ENCODE data around the gene RCAN2.

The RCAN2 gene

GRCh38 chr6:46325561-46326530, 165.4 kb downstream of the RCAN2 start:
- no peak for DNase-seq (ENCODE audit: low read depth in 1 of 2, low spot score in 1 of 2)

DNA sequence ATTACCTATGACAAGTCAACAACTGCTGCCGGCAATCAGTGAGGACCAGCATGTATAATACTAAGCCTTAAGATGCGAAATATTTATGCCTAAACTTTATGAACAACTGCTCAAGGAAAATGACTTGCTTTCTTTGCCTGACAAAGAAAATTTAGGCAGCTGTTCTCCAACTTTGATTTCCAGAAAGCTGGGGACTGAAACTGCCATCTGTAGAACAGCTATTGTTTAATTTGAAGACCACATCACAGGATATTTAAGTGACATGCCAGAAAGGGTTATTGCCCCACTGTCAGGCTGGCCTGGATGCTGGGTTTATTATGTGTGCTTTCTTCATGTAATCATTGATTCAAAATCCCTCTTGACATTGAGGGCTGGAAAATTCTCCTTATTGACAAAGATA, 166.5 kb downstream of the RCAN2 start:
- DNase-seq (ENCODE audit: low read depth in 1 of 2, low spot score in 1 of 2): no peak
- in situ Hi-C loops (cut with HindIII; ENCODE audit: low pct_unique_long_range_greater_than_20kb, low sequenced_read_pairs): no loop called here
- TF ChIP-seq JUND (IDR thresholded peaks at IDR 0.05; ENCODE audit: low read depth): no peak

More at GRCh38 chr6:46325561-46326530, 165.4 kb downstream of the RCAN2 start:
- in situ Hi-C loops (cut with HindIII; ENCODE audit: low pct_unique_long_range_greater_than_20kb, low sequenced_read_pairs): no loop called here
- TF ChIP-seq JUND (IDR thresholded peaks at IDR 0.05; ENCODE audit: low read depth): no peak

DNA sequence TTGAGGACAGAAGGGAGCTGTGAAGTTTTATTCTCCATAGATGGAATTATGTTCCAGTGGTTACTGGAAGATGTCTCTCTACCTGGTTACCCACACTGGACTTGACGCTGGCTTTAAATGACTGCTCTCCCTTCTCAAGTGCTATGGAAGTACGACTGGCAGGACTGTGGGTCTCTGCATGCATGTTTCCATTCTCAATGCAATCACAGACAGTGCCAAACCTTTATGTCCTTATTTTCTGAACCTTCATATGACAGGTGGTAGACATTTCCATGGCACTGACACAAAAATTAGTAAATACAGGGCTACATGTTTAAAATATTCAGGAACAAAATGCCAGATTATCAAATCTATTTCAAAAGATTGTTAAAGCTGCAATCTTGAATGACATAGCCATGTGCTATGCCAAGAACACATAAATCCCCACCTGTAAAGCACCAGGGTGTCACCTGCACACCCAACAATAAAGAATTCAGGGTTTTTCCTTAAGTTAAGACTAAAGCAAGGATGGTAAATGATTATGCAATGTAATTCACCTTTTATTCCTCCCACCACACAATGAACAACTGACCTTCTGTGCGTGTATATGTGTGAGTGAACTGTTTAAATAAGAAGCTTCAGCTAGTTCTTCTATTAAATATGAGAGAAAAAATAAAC, 167.2 kb downstream of the RCAN2 start:
- in situ Hi-C loops (cut with HindIII; ENCODE audit: low pct_unique_long_range_greater_than_20kb, low sequenced_read_pairs): no loop called here
- DNase-seq (ENCODE audit: low read depth in 1 of 2, low spot score in 1 of 2): no peak
- no peak for TF ChIP-seq JUND (IDR thresholded peaks at IDR 0.05; ENCODE audit: low read depth)

- TF ChIP-seq JUND (IDR thresholded peaks at IDR 0.05; ENCODE audit: low read depth): no peak
- in situ Hi-C loops (cut with HindIII; ENCODE audit: low pct_unique_long_range_greater_than_20kb, low sequenced_read_pairs): no loop called here
- DNase-seq (ENCODE audit: low read depth in 1 of 2, low spot score in 1 of 2): no peak
Measured at GRCh38 chr6:46323312-46323965, 167.8 kb downstream of the RCAN2 start.

- no peak for DNase-seq (ENCODE audit: low read depth in 1 of 2, low spot score in 1 of 2)
- in situ Hi-C loops (cut with HindIII; ENCODE audit: low pct_unique_long_range_greater_than_20kb, low sequenced_read_pairs): no loop called here
- no peak for TF ChIP-seq JUND (IDR thresholded peaks at IDR 0.05; ENCODE audit: low read depth)
Measured at GRCh38 chr6:46320505-46320904, 170.7 kb downstream of the RCAN2 start.

GRCh38 chr6:46315589-46315988, 175.7 kb downstream of the RCAN2 start:
- TF ChIP-seq JUND (IDR thresholded peaks at IDR 0.05; ENCODE audit: low read depth): no peak
- in situ Hi-C loops (cut with HindIII; ENCODE audit: low pct_unique_long_range_greater_than_20kb, low sequenced_read_pairs): no loop called here
- DNase-seq (ENCODE audit: low read depth in 1 of 2, low spot score in 1 of 2): no peak

DNA sequence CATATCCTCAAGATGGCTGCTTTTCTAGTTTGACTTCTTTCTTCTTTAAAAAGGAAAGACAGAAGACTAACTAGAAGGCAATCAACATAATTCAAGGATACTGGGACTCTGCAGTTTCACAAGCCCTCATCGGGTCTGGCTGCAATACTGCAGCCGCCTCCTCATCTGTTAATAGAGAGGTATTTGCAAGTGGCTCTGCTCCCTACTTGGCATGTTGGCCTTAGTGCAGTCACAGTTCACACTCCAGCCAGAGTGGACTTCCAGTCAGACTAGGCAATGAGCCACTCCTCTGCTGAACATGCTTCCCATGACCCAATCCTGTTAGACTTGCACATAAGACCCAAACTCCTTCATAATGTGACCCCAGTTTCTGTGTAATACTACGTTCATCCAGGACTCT, 178.6 kb downstream of the RCAN2 start:
- DNase-seq (ENCODE audit: low read depth in 1 of 2, low spot score in 1 of 2): no peak

GRCh38 chr6:46310196-46310595, 181.1 kb downstream of the RCAN2 start:
- in situ Hi-C loops (cut with HindIII; ENCODE audit: low pct_unique_long_range_greater_than_20kb, low sequenced_read_pairs): no loop called here
- no peak for DNase-seq (ENCODE audit: low read depth in 1 of 2, low spot score in 1 of 2)
- no peak for TF ChIP-seq JUND (IDR thresholded peaks at IDR 0.05; ENCODE audit: low read depth)

More for the DNA sequence above, 178.6 kb downstream of the RCAN2 start:
- no peak for TF ChIP-seq JUND (IDR thresholded peaks at IDR 0.05; ENCODE audit: low read depth)
- in situ Hi-C loops (cut with HindIII; ENCODE audit: low pct_unique_long_range_greater_than_20kb, low sequenced_read_pairs): no loop called here

DNA sequence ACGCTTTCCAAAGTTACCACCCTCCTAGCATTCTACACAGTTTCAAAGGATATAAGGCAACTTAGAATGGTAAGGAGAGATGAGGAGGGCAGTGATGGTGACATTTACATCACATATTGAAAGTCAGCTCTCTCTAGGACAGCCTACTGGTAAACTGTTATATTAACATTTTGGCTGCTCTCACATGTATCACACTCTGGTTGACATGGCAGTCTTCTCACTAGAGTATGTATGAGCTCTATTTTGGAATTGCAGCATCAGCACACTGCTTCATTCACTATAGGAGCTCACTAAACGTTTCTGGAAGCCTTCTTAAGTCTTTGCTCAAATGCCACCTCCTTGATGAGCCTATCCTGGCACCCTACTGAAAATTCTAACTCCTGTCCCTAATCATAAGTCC, 184.8 kb downstream of the RCAN2 start:
- no peak for DNase-seq (ENCODE audit: low read depth in 1 of 2, low spot score in 1 of 2)
- TF ChIP-seq JUND (IDR thresholded peaks at IDR 0.05; ENCODE audit: low read depth): no peak
- in situ Hi-C loops (cut with HindIII; ENCODE audit: low pct_unique_long_range_greater_than_20kb, low sequenced_read_pairs): no loop called here

DNA sequence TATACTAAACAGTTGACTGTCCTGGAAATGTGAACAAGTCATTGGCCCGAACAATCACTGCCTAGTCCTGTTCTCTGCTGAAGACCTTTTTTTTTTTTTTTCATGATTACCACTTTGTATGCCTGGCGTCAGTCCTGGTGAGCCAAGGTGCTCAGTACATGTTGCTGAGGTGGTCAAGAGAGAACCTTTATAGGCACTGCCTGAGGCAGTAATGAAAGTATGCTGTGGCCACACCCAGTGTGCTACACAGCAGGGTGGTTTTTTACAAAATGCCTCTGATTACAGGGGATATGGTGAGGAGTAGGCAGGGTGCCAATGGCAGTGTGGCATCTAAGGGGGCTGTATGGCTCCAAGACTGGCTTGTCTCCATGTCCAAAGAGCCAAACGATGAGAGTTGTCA, 185.4 kb downstream of the RCAN2 start:
- TF ChIP-seq JUND (IDR thresholded peaks at IDR 0.05; ENCODE audit: low read depth): no peak
- in situ Hi-C loops (cut with HindIII; ENCODE audit: low pct_unique_long_range_greater_than_20kb, low sequenced_read_pairs): no loop called here
- no peak for DNase-seq (ENCODE audit: low read depth in 1 of 2, low spot score in 1 of 2)

DNA sequence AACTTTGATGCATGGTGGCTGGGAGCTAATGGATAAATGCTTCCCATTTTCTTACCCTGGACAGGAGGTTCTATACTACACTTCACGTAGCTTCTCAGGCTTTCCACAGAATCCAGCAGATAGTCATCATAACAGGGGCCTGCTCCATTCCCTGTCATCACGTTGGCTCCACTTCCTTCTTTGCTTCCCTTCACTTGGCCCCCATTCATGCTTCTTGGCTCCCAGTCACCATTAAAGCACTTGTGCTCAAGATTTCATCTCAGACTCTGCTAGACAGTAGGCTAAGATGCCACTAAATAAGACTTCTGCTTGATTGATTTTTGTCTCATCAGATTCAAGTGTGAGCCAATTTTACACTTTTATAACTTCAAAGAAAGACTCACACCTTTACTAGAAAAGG, 186.0 kb downstream of the RCAN2 start:
- DNase-seq (ENCODE audit: low read depth in 1 of 2, low spot score in 1 of 2): no peak
- TF ChIP-seq JUND (IDR thresholded peaks at IDR 0.05; ENCODE audit: low read depth): no peak
- in situ Hi-C loops (cut with HindIII; ENCODE audit: low pct_unique_long_range_greater_than_20kb, low sequenced_read_pairs): no loop called here

- no peak for TF ChIP-seq JUND (IDR thresholded peaks at IDR 0.05; ENCODE audit: low read depth)
- in situ Hi-C loops (cut with HindIII; ENCODE audit: low pct_unique_long_range_greater_than_20kb, low sequenced_read_pairs): no loop called here
- no peak for DNase-seq (ENCODE audit: low read depth in 1 of 2, low spot score in 1 of 2)
Measured at GRCh38 chr6:46302816-46303215, 188.4 kb downstream of the RCAN2 start.

DNA sequence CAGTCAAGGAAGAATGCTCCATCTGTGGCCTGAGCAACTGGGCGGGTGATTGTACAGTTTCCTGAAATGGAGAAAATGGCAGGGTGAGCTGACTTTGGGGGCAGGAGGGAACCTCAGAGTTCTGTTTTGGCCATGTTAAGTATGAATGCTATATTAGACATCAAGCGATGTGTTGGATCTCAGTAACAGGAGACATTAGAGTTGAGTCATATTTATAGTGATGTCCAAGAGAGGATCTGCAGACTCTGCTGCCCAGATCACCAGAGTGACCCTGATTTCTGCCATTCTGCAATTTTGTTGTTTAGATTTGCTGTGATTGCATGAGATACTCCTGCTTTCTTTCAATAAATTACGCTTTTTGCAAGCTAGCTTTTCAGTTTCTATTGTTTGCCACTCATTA, 189.1 kb downstream of the RCAN2 start:
- in situ Hi-C loops (cut with HindIII; ENCODE audit: low pct_unique_long_range_greater_than_20kb, low sequenced_read_pairs): no loop called here
- DNase-seq (ENCODE audit: low read depth in 1 of 2, low spot score in 1 of 2): no peak
- TF ChIP-seq JUND (IDR thresholded peaks at IDR 0.05; ENCODE audit: low read depth): no peak
